ENCODE results near the gene LCE1A. TPM values are rescaled to one million over a fixed set of nuclear protein-coding genes. Genes with fewer than 3 reads are reported as not detected.

The LCE1A gene
- total RNA-seq, 4 donors from 2014 or later = not detected

DNA sequence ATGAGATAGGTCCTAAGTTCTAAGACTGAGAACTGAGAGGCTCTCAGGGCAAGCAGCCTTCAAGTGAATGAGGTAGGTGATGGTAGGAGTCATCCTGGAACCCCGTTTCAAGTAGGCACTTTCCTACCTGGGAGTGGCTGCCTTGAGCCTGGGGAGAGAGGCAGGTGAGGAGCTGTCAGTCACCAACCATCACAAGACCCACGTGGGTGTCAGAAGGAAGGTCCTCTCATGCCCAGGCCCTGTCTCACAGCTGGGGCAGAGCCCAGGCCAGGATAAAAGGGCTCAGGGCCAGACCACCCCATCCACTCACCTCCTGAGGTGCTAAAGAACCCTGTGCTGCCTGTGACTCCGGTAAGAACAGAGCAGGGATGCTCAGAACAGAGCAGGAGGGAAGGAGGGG is 30.9 kb upstream of the LCE1A start, which contains the start of gene LCE1D:
LCE1D (plus strand) TSS at position 301 of the 400 bp plus-strand sequence. CDS start 1,074 bp downstream, outside the sequence.
- H3K36me3 ChIP-seq = no peaks in the 10 kb centered on the region
- no peaks in the 10 kb centered on the region for H3K27me3 ChIP-seq
- WGBS, 2 donors (ENCODE audit: low coverage in 1 of 2) = 60% methylated on average over 2 of the region's 3 CpGs; no CpG with 5 or more reads in 1 of the 2 donors
- H3K4me1 ChIP-seq = no peaks in the 10 kb centered on the region
- H3K9me3 ChIP-seq = no peaks in the 10 kb centered on the region
- ATAC-seq = no peak
- TF ChIP-seq CTCF (IDR thresholded peaks at IDR 0.05) = no peak
- no peak for TF ChIP-seq POLR2AphosphoS5 (IDR thresholded peaks at IDR 0.05)
- no peak for TF ChIP-seq EP300 (IDR thresholded peaks at IDR 0.05)
- TF ChIP-seq POLR2A (IDR thresholded peaks at IDR 0.05) = no peak
- H3K4me3 ChIP-seq = no peak within 1 kb of the TSS
- H3K27ac ChIP-seq = no peak within 1 kb of the TSS

GRCh38 chr1:152801333-152801732 is 25.9 kb upstream of the LCE1A start:
- Histone ChIP-seq H3K27me3 (no peaks in the 10 kb centered on the region), H3K9me3 (no peaks in the 10 kb centered on the region), H3K4me3 (no peak overlapping the region), H3K27ac (no peak overlapping the region), H3K36me3 (no peaks in the 10 kb centered on the region), H3K4me1 (no peaks in the 10 kb centered on the region)
- no peak for ATAC-seq
- no CpG with 5 or more reads among the region's 1 CpG for WGBS, 2 donors (ENCODE audit: low coverage in 1 of 2)
- no peak for TF ChIP-seq POLR2AphosphoS5 (IDR thresholded peaks at IDR 0.05)
- TF ChIP-seq CTCF (IDR thresholded peaks at IDR 0.05) = no peak

DNA sequence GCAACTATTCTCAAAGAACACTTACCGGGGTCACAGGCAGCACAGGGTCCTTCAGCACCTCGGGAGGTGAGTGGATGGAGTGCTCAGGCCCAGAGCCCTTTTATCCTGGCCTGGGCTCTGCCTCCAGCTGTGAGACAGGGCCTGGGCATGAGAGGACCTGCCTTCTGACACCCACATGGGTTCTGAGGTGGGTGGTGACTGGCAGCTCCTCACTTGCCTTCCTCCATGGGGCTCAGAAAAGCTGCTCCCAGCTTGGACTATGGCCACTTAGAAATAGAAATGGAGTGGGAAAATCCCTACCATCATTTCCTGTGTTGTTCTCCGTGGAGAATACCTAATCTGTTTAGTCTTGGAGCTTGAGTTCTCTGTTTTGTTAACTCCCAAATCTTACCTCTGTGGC is 20.7 kb upstream of the LCE1A start, which contains the start of gene LCE1C:
LCE1C (minus strand) TSS at position 76 of the 400 bp plus-strand sequence. CDS start 1,173 bp downstream, outside the sequence.
- H3K27ac ChIP-seq = no peak within 1 kb of the TSS
- H3K36me3 ChIP-seq = no peaks in the 10 kb centered on the region
- 20 to 29% methylated on average over 1 of the region's 3 CpGs for WGBS, 2 donors (ENCODE audit: low coverage in 1 of 2)
- no peak for TF ChIP-seq POLR2A (IDR thresholded peaks at IDR 0.05)
- no peak for TF ChIP-seq EP300 (IDR thresholded peaks at IDR 0.05)
- TF ChIP-seq CTCF (IDR thresholded peaks at IDR 0.05) = no peak
- TF ChIP-seq POLR2AphosphoS5 (IDR thresholded peaks at IDR 0.05) = no peak
- no peaks in the 10 kb centered on the region for H3K27me3 ChIP-seq
- no peaks in the 10 kb centered on the region for H3K9me3 ChIP-seq
- no peak within 1 kb of the TSS for H3K4me3 ChIP-seq
- no peaks in the 10 kb centered on the region for H3K4me1 ChIP-seq
- ATAC-seq = no peak

DNA sequence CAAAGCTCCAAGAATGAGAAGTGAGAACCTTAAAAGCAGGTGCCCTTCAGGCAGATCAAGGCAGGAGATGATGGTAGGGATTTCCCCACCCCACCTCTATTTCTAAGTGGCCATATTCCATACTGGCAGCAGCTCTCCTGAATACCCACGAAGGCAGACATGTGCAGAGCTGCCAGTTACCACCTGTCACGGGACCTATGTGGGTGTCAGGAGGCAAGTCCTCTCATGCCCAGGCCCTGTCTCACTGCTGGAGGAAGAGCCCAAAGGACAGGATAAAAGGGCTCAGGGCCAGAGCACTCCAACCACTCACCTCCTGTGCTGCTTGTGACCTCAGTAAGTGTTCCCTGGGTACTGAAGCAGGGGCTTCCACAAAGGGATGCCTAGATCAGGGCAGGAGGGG is 16.2 kb upstream of the LCE1A start:
- no peaks in the 10 kb centered on the region for H3K4me1 ChIP-seq
- no peak overlapping the region for H3K4me3 ChIP-seq
- no peak overlapping the region for H3K27ac ChIP-seq
- no peak for ATAC-seq
- no peaks in the 10 kb centered on the region for H3K27me3 ChIP-seq
- H3K9me3 ChIP-seq = no peaks in the 10 kb centered on the region
- H3K36me3 ChIP-seq = no peaks in the 10 kb centered on the region
- WGBS, 2 donors (ENCODE audit: low coverage in 1 of 2) = 80% methylated on average over 1 of the region's 2 CpGs; no CpG with 5 or more reads in 1 of the 2 donors
- TF ChIP-seq EP300 (IDR thresholded peaks at IDR 0.05) = no peak
- no peak for TF ChIP-seq POLR2AphosphoS5 (IDR thresholded peaks at IDR 0.05)
- no peak for TF ChIP-seq POLR2A (IDR thresholded peaks at IDR 0.05)
- TF ChIP-seq CTCF (IDR thresholded peaks at IDR 0.05) = no peak

- H3K9me3 ChIP-seq = no peaks in the 10 kb centered on the region
- no peak for TF ChIP-seq POLR2AphosphoS5 (IDR thresholded peaks at IDR 0.05)
- TF ChIP-seq EP300 (IDR thresholded peaks at IDR 0.05) = no peak
- no peak for TF ChIP-seq CTCF (IDR thresholded peaks at IDR 0.05)
- no peak for TF ChIP-seq POLR2A (IDR thresholded peaks at IDR 0.05)
- no peak within 1 kb of the TSS for H3K27ac ChIP-seq
- H3K4me3 ChIP-seq = no peak within 1 kb of the TSS
- WGBS, 2 donors (ENCODE audit: low coverage in 1 of 2) = 73 to 81% methylated on average over 2 of the region's 2 CpGs
- no peaks in the 10 kb centered on the region for H3K27me3 ChIP-seq
- H3K36me3 ChIP-seq = no peaks in the 10 kb centered on the region
- no peak for ATAC-seq
- no peaks in the 10 kb centered on the region for H3K4me1 ChIP-seq
These were observed 15.6 kb upstream of the LCE1A start, which contains the start of gene LCE1B for GRCh38 chr1:152811671-152812070. Gene LCE1B, plus strand, starts transcription at chr1:152811971. Its CDS starts 476 bp downstream, at chr1:152812447.

All from gastroesophageal sphincter (tissue), 4 donors.